Panc1 (cell line): ENCODE results near the gene ZBTB4.

Source experiments
- POLR2AphosphoS5 ChIP-seq: IDR thresholded peaks from 2 replicates; pipeline ENCODE4 v1.6.1; 2012; ENCODE audit warnings: mild to moderate bottlenecking, low read depth, low read length, moderate library complexity
- SIN3A ChIP-seq: IDR thresholded peaks from 2 replicates; pipeline ENCODE4 v1.6.1; 2012; ENCODE audit warnings: low read depth, mild to moderate bottlenecking, low read length, moderate library complexity, borderline replicate concordance; ENCODE audit not compliant: insufficient read depth
- TCF7L2 ChIP-seq: IDR thresholded peaks from 2 replicates; pipeline ENCODE4 v1.6.1; 2011; ENCODE audit warnings: mild to moderate bottlenecking, low read depth, low read length, inconsistent platforms
- TF ChIP-seq, protein P1 (sequence below): fragments of 450-650 bp; IDR thresholded peaks from 2 replicates; pipeline ENCODE4 v1.5.1; 2017; ENCODE audit warnings: mild to moderate bottlenecking
- TF ChIP-seq, protein P2 (sequence below), 2 experiments: IDR thresholded peaks; 2 replicates each; pipeline ENCODE4 v1.6.1; 2011 to 2012; ENCODE audit warnings: low read depth in 2 of 2, control low read depth in 1 of 2, low read length in 1 of 2, mild to moderate bottlenecking in 1 of 2, moderate library complexity in 1 of 2; ENCODE audit not compliant: insufficient read depth in 1 of 2

DNA sequence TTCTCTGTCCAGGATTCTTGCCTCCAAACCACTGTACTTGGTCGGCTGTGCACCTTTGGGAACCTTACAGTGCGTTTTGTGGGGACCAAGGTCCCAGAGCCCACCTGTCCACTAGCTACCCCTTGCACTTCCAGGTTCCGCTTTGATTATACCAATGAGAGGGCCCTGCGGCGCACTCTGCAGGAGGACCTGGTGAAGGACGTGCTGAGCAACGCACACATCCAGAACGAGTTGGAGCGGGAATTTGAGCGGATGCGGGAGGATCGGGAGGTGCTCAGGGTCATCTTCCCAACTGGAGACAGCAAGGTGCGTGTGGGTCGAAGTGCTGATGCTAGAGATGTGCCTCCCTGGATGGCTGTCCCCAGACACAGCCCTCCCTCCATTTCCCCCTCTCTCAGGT is 23.6 kb upstream of the ZBTB4 start:
- TF ChIP-seq, protein P1, sequence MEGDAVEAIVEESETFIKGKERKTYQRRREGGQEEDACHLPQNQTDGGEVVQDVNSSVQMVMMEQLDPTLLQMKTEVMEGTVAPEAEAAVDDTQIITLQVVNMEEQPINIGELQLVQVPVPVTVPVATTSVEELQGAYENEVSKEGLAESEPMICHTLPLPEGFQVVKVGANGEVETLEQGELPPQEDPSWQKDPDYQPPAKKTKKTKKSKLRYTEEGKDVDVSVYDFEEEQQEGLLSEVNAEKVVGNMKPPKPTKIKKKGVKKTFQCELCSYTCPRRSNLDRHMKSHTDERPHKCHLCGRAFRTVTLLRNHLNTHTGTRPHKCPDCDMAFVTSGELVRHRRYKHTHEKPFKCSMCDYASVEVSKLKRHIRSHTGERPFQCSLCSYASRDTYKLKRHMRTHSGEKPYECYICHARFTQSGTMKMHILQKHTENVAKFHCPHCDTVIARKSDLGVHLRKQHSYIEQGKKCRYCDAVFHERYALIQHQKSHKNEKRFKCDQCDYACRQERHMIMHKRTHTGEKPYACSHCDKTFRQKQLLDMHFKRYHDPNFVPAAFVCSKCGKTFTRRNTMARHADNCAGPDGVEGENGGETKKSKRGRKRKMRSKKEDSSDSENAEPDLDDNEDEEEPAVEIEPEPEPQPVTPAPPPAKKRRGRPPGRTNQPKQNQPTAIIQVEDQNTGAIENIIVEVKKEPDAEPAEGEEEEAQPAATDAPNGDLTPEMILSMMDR, result no peak
- TF ChIP-seq, protein P2, sequence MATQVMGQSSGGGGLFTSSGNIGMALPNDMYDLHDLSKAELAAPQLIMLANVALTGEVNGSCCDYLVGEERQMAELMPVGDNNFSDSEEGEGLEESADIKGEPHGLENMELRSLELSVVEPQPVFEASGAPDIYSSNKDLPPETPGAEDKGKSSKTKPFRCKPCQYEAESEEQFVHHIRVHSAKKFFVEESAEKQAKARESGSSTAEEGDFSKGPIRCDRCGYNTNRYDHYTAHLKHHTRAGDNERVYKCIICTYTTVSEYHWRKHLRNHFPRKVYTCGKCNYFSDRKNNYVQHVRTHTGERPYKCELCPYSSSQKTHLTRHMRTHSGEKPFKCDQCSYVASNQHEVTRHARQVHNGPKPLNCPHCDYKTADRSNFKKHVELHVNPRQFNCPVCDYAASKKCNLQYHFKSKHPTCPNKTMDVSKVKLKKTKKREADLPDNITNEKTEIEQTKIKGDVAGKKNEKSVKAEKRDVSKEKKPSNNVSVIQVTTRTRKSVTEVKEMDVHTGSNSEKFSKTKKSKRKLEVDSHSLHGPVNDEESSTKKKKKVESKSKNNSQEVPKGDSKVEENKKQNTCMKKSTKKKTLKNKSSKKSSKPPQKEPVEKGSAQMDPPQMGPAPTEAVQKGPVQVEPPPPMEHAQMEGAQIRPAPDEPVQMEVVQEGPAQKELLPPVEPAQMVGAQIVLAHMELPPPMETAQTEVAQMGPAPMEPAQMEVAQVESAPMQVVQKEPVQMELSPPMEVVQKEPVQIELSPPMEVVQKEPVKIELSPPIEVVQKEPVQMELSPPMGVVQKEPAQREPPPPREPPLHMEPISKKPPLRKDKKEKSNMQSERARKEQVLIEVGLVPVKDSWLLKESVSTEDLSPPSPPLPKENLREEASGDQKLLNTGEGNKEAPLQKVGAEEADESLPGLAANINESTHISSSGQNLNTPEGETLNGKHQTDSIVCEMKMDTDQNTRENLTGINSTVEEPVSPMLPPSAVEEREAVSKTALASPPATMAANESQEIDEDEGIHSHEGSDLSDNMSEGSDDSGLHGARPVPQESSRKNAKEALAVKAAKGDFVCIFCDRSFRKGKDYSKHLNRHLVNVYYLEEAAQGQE (IDR thresholded peaks at IDR 0.05; ENCODE audit: insufficient read depth in 1 of 2, low read depth in 2 of 2, low read length in 1 of 2), result no peak
- TF ChIP-seq POLR2AphosphoS5 (no peak), SIN3A (no peak), TCF7L2 (no peak)
